Measurements from ENCODE around the gene SPAG16. TPM values are rescaled to one million over a fixed set of nuclear protein-coding genes. Genes with fewer than 3 reads are reported as not detected.

SPAG16 gene
- total and polyA plus RNA-seq, 2 of the 13 experiments (the other 11 are each of a cell fraction or from before 2014, with no cell fraction given) = 9.6 to 26.5 TPM

GRCh38 chr2:213545964-213546475 is 261.8 kb downstream of the SPAG16 start:
- in situ Hi-C loops (cut with HindIII; ENCODE audit: extremely low pct_ligation_motif_present, low pct_unique_long_range_greater_than_20kb) (no loop called here), intact Hi-C loops (cut with micrococcal nuclease; ENCODE audit: unreplicated experiment) (no loop called here)
- H3K36me3 ChIP-seq (replicated peaks in 1 of 2; ENCODE audit: control insufficient read depth in 1 of 2, insufficient read depth in 2 of 2, low read length in 2 of 2) = no peaks in the 10 kb centered on the region
- FAIRE-seq (no peak), DNase-seq (ENCODE audit: low spot score) (no peak), ATAC-seq (no peak)
- peaks cover 16% of the 10 kb centered on the region; the same call in 1 of the 2 replicates for H3K9me3 ChIP-seq (ENCODE audit: low read length)
- no peak overlapping the region for H3K4me2 ChIP-seq (ENCODE audit: low read depth, low read length)
- H3K27ac ChIP-seq (ENCODE audit: extremely low read length, insufficient read depth, low read length) = no peak overlapping the region
- H4K20me1 ChIP-seq (ENCODE audit: insufficient read depth, low read length) = no peaks in the 10 kb centered on the region
- no peaks in the 10 kb centered on the region for H3K79me2 ChIP-seq (ENCODE audit: insufficient read depth, low read length)
- H3K9ac ChIP-seq (ENCODE audit: insufficient read depth, low read depth, low read length) = no peak overlapping the region
- no peaks in the 10 kb centered on the region for H3K4me1 ChIP-seq (ENCODE audit: insufficient read depth, low read length)
- TF ChIP-seq STAT6 (CRISPR knock-in tag; IDR thresholded peaks at IDR 0.05; ENCODE audit: borderline replicate concordance) = no peak
- TF ChIP-seq NR2C2 (CRISPR knock-in tag; IDR thresholded peaks at IDR 0.05; ENCODE audit: borderline replicate concordance) = no peak
- TF ChIP-seq U2AF1 (optimal IDR thresholded peaks at IDR 0.05; ENCODE audit: low read depth, low read length) = no peak
- no peak for TF ChIP-seq ARNTL (CRISPR knock-in tag; IDR thresholded peaks at IDR 0.05)
- TF ChIP-seq SIN3A (IDR thresholded peaks at IDR 0.05; ENCODE audit: borderline replicate concordance, low read depth, low read length) = no peak
- TF ChIP-seq ZNF704 (CRISPR knock-in tag; IDR thresholded peaks at IDR 0.05; ENCODE audit: borderline replicate concordance) = no peak
- no peak for TF ChIP-seq GLI4 (CRISPR knock-in tag; IDR thresholded peaks at IDR 0.05; ENCODE audit: borderline replicate concordance)
- TF ChIP-seq GMEB1 (CRISPR knock-in tag; IDR thresholded peaks at IDR 0.05; ENCODE audit: borderline replicate concordance) = no peak
- CTCF ChIA-PET (ENCODE audit: low intra/inter-chr PET ratio, low total read pairs) = no interaction called here
- H3K27me3 ChIP-seq (ENCODE audit: control insufficient read depth in 1 of 2, insufficient read depth in 2 of 2, low read length in 2 of 2) = no peaks in the 10 kb centered on the region
- BruUV-seq (replicated peaks) = no TSS peak
- no peak overlapping the region for H2AFZ ChIP-seq (ENCODE audit: low read length)
- POLR2A ChIA-PET = no interaction called here
- H3K4me3 ChIP-seq (replicated peaks in 1 of 3; ENCODE audit: insufficient read depth in 1 of 3, low read depth in 2 of 3, low read length in 3 of 3) = no peak overlapping the region
